ENCODE measurements around the gene SLMAP.

- TF ChIP-seq SPI1 (IDR thresholded peaks at IDR 0.05; ENCODE audit: low read depth, low read length) (no peak), POLR2A (IDR thresholded peaks at IDR 0.05; ENCODE audit: low read depth, low read length) (no peak), POLR2AphosphoS5 (IDR thresholded peaks at IDR 0.05; ENCODE audit: low read depth, low read length) (no peak)
Observed at GRCh38 chr3:57726397-57726796, 29.7 kb upstream of the SLMAP start.
